ENCODE measurements around the gene SETD1B. TPM values are rescaled to one million over a fixed set of nuclear protein-coding genes. Genes with fewer than 3 reads are reported as not detected.
A peak's percentile ranks its signal among the peaks of the same experiment; 100 is the strongest.

SETD1B gene
- total and polyA plus RNA-seq, 5 donors: 7.6 to 14.9 (median 13.0) TPM

GRCh38 chr12:121819212-121819949, 15.6 kb downstream of the SETD1B start:
- intact Hi-C loops (cut with DNase I): loop anchor here in 1 of 4 donors (10.0 kb wide), 1 partner anchor 65 kb away; the partner anchor contains the start of gene PSMD9

GRCh38 chr12:121820056-121820455, 16.2 kb downstream of the SETD1B start:
- H3K4me3 ChIP-seq (ENCODE audit: low read length): no peak overlapping the region
- H3K4me1 ChIP-seq (ENCODE audit: control insufficient read depth, insufficient read depth, low read length): no peaks in the 10 kb centered on the region
- no peak for ATAC-seq
- intact Hi-C loops (cut with DNase I): no loop called here
- DNase-seq: no peak
- no peaks in the 10 kb centered on the region for H3K9me3 ChIP-seq (ENCODE audit: control insufficient read depth, low read length)
- WGBS: 87% methylated on average over 7 of the region's 7 CpGs
- no peak overlapping the region for H3K27ac ChIP-seq (ENCODE audit: low read length)
- H3K27me3 ChIP-seq (ENCODE audit: control insufficient read depth, insufficient read depth): no peaks in the 10 kb centered on the region

More at GRCh38 chr12:121819212-121819949, 15.6 kb downstream of the SETD1B start:
- H3K9me3 ChIP-seq (ENCODE audit: control insufficient read depth, low read length): no peaks in the 10 kb centered on the region
- no peaks in the 10 kb centered on the region for H3K27me3 ChIP-seq (ENCODE audit: control insufficient read depth, insufficient read depth)
- no peak overlapping the region for H3K4me3 ChIP-seq (ENCODE audit: low read length)
- no peaks in the 10 kb centered on the region for H3K4me1 ChIP-seq (ENCODE audit: control insufficient read depth, insufficient read depth, low read length)
- DNase-seq: no peak
- ATAC-seq: no peak
- WGBS: 90% methylated on average over 22 of the region's 22 CpGs
- no peak overlapping the region for H3K27ac ChIP-seq (ENCODE audit: low read length)

- Histone ChIP-seq H3K27ac (ENCODE audit: low read length) (no peak overlapping the region), H3K4me1 (ENCODE audit: control insufficient read depth, insufficient read depth, low read length) (no peaks in the 10 kb centered on the region), H3K9me3 (ENCODE audit: control insufficient read depth, low read length) (no peaks in the 10 kb centered on the region), H3K27me3 (ENCODE audit: control insufficient read depth, insufficient read depth) (no peaks in the 10 kb centered on the region), H3K4me3 (ENCODE audit: low read length) (no peak overlapping the region)
- intact Hi-C loops (cut with DNase I): no loop called here
- DNase-seq (no peak), ATAC-seq (peak in 1 of 2 donors; percentile 5)
- WGBS: 88% methylated on average over 39 of the region's 39 CpGs
These were observed 18.7 kb downstream of the SETD1B start for GRCh38 chr12:121822393-121823100.

- H3K27me3 ChIP-seq (ENCODE audit: control insufficient read depth, insufficient read depth): no peaks in the 10 kb centered on the region
- H3K9me3 ChIP-seq (ENCODE audit: control insufficient read depth, low read length): no peaks in the 10 kb centered on the region
- H3K4me3 ChIP-seq (ENCODE audit: low read length): no peak overlapping the region
- WGBS: 84% methylated on average over 36 of the region's 36 CpGs
- H3K4me1 ChIP-seq (ENCODE audit: control insufficient read depth, insufficient read depth, low read length): no peaks in the 10 kb centered on the region
- DNase-seq: peak in 1 of 3 donors; percentile 70
- H3K27ac ChIP-seq (ENCODE audit: low read length): no peak overlapping the region
- intact Hi-C loops (cut with DNase I): no loop called here
- ATAC-seq: peak in 1 of 2 donors; percentile 14
These were observed 19.4 kb downstream of the SETD1B start for GRCh38 chr12:121823101-121823726.

DNA sequence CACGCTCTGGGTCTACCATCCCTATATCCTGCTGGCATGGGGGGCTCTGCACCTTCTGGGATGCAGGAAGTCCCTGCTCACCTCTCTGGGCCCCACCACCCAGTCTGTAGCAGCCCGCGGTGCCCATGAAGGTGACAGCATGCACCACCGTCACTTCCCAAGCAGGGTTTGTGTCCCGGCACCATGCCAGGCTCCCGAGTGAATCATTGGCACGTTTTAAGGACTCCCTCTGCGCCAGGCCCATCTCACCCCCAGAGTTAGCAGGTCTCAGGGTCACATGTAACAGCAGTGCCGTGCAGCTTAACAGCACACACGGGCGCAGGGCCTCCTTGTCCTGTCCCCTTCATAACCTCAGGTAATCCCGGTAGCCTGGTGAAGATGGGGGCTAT, 19.9 kb downstream of the SETD1B start:
- Histone ChIP-seq H3K4me3 (ENCODE audit: low read length) (no peak overlapping the region), H3K9me3 (ENCODE audit: control insufficient read depth, low read length) (no peaks in the 10 kb centered on the region), H3K4me1 (ENCODE audit: control insufficient read depth, insufficient read depth, low read length) (no peaks in the 10 kb centered on the region), H3K27ac (ENCODE audit: low read length) (no peak overlapping the region), H3K27me3 (ENCODE audit: control insufficient read depth, insufficient read depth) (no peaks in the 10 kb centered on the region)
- no peak for DNase-seq
- intact Hi-C loops (cut with DNase I): no loop called here
- 76% methylated on average over 12 of the region's 12 CpGs for WGBS
- no peak for ATAC-seq

- H3K27me3 ChIP-seq (ENCODE audit: control insufficient read depth, insufficient read depth): no peaks in the 10 kb centered on the region
- no peaks in the 10 kb centered on the region for H3K9me3 ChIP-seq (ENCODE audit: control insufficient read depth, low read length)
- H3K4me3 ChIP-seq (ENCODE audit: low read length): no peak overlapping the region
- ATAC-seq (peak in 1 of 2 donors; percentile 24), DNase-seq (peak in 2 of 3 donors; percentile 66 to 76)
- intact Hi-C loops (cut with DNase I): no loop called here
- H3K4me1 ChIP-seq (ENCODE audit: control insufficient read depth, insufficient read depth, low read length): no peaks in the 10 kb centered on the region
- no peak overlapping the region for H3K27ac ChIP-seq (ENCODE audit: low read length)
- WGBS: 87% methylated on average over 18 of the region's 18 CpGs
These were observed 21.3 kb downstream of the SETD1B start for GRCh38 chr12:121825041-121825523.

DNA sequence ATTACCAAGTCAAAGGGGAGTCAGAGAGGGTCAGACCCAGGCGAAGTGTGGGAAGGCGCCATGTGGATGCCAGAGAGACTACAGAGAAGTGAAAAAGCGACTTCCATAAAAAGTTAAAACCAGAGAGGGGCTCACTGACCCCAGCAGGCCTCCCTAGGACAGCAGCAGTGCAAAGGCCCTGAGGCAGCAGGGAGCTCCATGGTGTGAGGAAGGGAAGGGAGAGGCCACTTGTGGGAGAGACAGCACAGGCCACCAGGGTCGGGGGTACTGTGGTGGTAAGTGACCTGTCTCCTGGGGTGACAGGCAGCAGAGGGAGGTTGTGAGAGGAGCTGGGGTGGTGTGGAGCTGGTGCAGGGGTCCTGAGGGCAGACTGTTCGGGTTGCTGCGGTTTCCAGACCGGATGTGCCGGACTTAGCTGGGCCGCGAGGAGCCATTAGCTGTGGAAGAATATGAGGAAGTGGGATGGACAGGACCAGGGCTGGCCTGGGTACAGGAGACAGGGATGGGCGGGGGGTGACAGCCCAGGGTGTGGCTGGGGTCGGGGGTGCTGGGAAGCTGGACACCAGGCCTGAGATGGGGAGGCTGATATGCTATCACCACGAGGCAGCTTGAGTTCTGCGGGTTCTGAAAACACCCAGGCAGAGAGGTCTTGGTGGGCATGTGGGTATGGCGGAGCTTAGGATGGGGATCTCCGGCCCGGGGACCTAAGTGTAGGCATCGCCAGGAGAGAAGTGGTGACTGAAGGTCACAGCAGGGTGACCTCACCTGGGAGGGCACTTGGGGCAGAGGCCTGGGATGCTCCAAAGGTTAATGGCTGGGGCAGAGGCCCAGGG, 22.7 kb downstream of the SETD1B start:
- intact Hi-C loops (cut with DNase I): no loop called here
- no peaks in the 10 kb centered on the region for H3K27me3 ChIP-seq (ENCODE audit: control insufficient read depth, insufficient read depth)
- no peaks in the 10 kb centered on the region for H3K9me3 ChIP-seq (ENCODE audit: control insufficient read depth, low read length)
- no peaks in the 10 kb centered on the region for H3K4me1 ChIP-seq (ENCODE audit: control insufficient read depth, insufficient read depth, low read length)
- 82% methylated on average over 18 of the region's 18 CpGs for WGBS
- H3K27ac ChIP-seq (ENCODE audit: low read length): no peak overlapping the region
- DNase-seq (no peak), ATAC-seq (no peak)
- no peak overlapping the region for H3K4me3 ChIP-seq (ENCODE audit: low read length)

- no peak overlapping the region for H3K4me3 ChIP-seq (ENCODE audit: low read length)
- ATAC-seq (no peak), DNase-seq (no peak)
- H3K9me3 ChIP-seq (ENCODE audit: control insufficient read depth, low read length): no peaks in the 10 kb centered on the region
- no peak overlapping the region for H3K27ac ChIP-seq (ENCODE audit: low read length)
- H3K4me1 ChIP-seq (ENCODE audit: control insufficient read depth, insufficient read depth, low read length): no peaks in the 10 kb centered on the region
- H3K27me3 ChIP-seq (ENCODE audit: control insufficient read depth, insufficient read depth): no peaks in the 10 kb centered on the region
- WGBS: 93% methylated on average over 48 of the region's 48 CpGs
- intact Hi-C loops (cut with DNase I): no loop called here
These were observed 23.7 kb downstream of the SETD1B start for GRCh38 chr12:121827351-121828099.

- intact Hi-C loops (cut with DNase I): no loop called here
- Histone ChIP-seq H3K4me3 (ENCODE audit: low read length) (no peak overlapping the region), H3K9me3 (ENCODE audit: control insufficient read depth, low read length) (no peaks in the 10 kb centered on the region), H3K27me3 (ENCODE audit: control insufficient read depth, insufficient read depth) (no peaks in the 10 kb centered on the region), H3K27ac (ENCODE audit: low read length) (no peak overlapping the region), H3K4me1 (ENCODE audit: control insufficient read depth, insufficient read depth, low read length) (no peaks in the 10 kb centered on the region)
- ATAC-seq (no peak), DNase-seq (no peak)
- WGBS: 92% methylated on average over 8 of the region's 8 CpGs
These were observed 24.5 kb downstream of the SETD1B start for GRCh38 chr12:121828306-121828705.

GRCh38 chr12:121828826-121829225, 25.0 kb downstream of the SETD1B start:
- intact Hi-C loops (cut with DNase I): no loop called here
- no peaks in the 10 kb centered on the region for H3K27me3 ChIP-seq (ENCODE audit: control insufficient read depth, insufficient read depth)
- no peaks in the 10 kb centered on the region for H3K9me3 ChIP-seq (ENCODE audit: control insufficient read depth, low read length)
- ATAC-seq (no peak), DNase-seq (no peak)
- no peak overlapping the region for H3K4me3 ChIP-seq (ENCODE audit: low read length)
- H3K4me1 ChIP-seq (ENCODE audit: control insufficient read depth, insufficient read depth, low read length): no peaks in the 10 kb centered on the region
- no peak overlapping the region for H3K27ac ChIP-seq (ENCODE audit: low read length)
- WGBS: 89% methylated on average over 9 of the region's 9 CpGs
